HL-60/S4 treated with retinoic acid at 250 ng/mL for 4 days and 3 days (cell line): ENCODE results near the gene HERC4.

Source experiments
- in situ Hi-C: fragments of 300-500 bp; cut with MboI; formaldehyde crosslinking; loops from 2 replicates; pipeline ENCODE4 v1.7.0; 2022; ENCODE audit warnings: low sequenced_read_pairs

The HERC4 gene, protein sequence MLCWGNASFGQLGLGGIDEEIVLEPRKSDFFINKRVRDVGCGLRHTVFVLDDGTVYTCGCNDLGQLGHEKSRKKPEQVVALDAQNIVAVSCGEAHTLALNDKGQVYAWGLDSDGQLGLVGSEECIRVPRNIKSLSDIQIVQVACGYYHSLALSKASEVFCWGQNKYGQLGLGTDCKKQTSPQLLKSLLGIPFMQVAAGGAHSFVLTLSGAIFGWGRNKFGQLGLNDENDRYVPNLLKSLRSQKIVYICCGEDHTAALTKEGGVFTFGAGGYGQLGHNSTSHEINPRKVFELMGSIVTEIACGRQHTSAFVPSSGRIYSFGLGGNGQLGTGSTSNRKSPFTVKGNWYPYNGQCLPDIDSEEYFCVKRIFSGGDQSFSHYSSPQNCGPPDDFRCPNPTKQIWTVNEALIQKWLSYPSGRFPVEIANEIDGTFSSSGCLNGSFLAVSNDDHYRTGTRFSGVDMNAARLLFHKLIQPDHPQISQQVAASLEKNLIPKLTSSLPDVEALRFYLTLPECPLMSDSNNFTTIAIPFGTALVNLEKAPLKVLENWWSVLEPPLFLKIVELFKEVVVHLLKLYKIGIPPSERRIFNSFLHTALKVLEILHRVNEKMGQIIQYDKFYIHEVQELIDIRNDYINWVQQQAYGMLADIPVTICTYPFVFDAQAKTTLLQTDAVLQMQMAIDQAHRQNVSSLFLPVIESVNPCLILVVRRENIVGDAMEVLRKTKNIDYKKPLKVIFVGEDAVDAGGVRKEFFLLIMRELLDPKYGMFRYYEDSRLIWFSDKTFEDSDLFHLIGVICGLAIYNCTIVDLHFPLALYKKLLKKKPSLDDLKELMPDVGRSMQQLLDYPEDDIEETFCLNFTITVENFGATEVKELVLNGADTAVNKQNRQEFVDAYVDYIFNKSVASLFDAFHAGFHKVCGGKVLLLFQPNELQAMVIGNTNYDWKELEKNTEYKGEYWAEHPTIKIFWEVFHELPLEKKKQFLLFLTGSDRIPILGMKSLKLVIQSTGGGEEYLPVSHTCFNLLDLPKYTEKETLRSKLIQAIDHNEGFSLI

DNA sequence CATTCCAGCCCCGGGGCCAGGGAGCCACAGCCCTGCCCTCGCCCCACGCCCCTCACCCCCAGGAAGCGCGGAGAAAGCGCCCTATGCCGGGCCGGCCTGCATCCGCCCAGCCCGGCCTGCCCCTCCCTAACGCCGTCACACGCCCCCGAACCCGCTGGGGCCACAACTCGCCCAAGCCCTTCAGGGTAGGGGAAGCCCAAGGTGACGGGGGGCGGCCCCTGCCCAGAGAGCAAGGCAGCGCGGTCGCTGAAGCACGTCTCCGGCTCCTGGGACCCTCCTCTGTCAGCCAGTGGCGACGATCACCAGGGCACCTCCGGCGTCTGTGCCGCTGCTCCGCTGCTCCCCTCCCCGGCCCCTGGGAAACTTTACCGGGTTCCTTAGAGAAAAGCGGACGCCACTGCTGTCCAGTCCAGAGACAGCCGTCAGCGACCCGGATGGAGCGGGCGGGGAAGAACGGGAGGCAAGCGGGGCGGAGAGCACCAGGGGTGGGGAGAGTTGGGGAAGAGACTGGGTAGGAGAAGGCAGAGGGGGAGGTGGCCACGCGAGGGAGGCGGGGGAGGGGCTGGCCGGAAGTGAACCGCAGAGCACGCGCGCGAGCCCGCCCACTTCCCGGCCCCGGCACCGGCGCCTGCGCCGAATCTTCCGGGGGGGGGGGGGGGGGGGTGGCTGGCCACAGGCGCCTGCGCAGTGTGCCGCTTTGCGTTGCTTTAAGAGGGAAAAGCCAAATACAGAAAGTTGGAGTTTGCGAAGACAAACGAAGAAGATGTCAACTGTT lies at the start of gene HERC4:
HERC4 (minus strand) TSS at position 509 of the 775 bp plus-strand sequence. CDS start 2,175 bp downstream, outside the sequence.
- in situ Hi-C loops = no loop called here

DNA sequence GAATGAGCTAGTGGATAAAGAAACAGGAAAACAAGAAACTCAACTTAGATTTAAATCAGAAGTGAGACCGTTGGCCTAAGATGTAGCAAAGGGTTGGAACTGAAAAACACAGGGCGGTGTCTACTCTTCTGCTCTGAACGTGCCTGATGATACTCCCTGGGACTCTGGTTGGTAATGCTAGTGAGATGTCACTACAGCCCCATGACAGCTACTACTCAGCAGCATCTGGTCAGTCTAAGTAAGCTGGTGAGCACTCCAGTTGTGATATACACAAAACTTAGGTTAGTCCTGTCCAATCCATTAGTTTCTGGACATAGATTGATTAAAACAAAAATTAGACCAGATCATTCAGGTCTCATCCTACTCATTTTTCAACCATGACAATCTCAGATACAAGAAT lies 49.6 kb upstream of the HERC4 start:
- in situ Hi-C loops = no loop called here

GRCh38 chr10:68121852-68122251 lies 46.8 kb upstream of the HERC4 start:
- in situ Hi-C loops = no loop called here

- in situ Hi-C loops = no loop called here
Observed at GRCh38 chr10:68121020-68121743, 46.1 kb upstream of the HERC4 start.

GRCh38 chr10:68118657-68119056 lies 43.6 kb upstream of the HERC4 start:
- in situ Hi-C loops = no loop called here

DNA sequence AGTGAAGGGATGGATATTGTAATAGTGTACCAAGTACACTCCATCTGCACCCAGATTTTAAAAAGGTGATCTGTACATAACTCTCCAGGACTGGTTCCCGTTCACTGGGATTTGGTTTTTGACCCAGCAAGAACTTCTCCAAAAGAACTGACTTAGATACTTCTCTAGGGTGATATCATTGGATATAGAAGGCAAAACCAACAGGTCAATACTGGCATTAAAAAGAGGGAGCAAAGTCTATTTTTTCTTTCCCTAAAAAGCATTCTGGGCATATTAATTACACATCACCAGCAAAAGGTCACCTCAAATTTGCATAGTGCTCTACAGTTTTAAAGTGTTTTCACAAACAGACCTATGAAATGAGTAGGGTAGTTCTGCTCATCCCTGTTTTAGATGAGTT lies 37.8 kb upstream of the HERC4 start:
- in situ Hi-C loops = no loop called here

DNA sequence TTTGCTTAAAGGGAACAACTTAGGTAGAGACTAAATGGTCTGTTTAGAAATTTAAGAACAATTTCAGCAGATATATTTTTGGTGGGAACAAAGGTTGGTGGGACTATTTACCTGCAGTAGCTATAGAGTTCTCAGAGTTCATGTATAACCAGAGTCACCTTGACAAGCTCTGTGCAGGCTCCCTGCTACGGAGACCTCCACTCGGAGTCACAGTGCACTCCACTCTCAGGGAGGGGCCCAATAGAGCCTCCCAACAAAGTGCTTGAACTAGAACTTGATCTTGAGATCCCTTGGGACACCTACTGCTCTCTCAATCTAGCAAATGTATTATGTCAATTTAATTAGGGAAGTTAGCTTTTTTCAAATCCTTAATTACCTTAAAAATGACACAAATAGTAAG lies 36.5 kb upstream of the HERC4 start:
- in situ Hi-C loops = no loop called here

DNA sequence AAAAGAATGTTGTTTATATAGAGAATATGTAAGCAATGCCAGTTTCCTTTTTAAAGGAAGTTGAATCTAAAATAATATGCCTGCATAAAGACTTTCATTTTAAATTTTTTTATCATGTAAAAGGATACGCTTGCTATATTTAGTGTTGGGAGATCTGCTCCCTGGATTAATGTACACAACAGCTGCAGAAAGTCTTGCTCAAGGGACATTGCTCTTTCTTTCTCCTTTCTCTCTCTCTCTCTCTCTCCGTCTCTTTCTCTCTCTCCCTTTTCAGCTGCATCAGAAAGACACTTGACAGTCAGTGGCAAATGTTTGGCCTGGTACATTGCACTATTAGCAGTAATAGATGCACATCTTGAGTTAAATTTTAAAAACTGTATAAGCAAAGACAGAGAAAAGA lies 34.9 kb upstream of the HERC4 start:
- in situ Hi-C loops = no loop called here

DNA sequence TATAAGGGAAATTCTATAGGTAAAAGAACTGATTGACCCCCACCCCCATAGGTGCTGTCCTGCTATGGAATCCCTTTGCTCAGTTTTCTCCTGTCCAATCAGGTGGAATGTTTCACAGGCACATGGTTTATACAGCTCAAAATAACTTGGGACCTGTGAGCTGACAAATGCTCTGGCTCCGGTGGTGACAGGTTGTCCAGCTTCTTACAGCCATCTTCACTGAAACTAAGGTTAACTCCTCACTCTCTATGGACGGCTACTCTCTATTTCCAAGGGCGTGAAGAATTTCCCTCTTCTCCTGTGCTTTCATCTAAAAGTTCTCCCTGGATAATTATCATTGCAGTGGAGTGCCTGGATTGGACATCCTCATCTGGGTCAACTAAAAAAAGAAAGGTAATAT lies 34.2 kb upstream of the HERC4 start, which contains the start of gene MYPN:
MYPN (plus strand) TSS at position 158 of the 400 bp plus-strand sequence. CDS start 11,951 bp downstream, outside the sequence.
- in situ Hi-C loops = no loop called here

GRCh38 chr10:68108653-68109052 lies 33.6 kb upstream of the HERC4 start:
- in situ Hi-C loops = no loop called here

DNA sequence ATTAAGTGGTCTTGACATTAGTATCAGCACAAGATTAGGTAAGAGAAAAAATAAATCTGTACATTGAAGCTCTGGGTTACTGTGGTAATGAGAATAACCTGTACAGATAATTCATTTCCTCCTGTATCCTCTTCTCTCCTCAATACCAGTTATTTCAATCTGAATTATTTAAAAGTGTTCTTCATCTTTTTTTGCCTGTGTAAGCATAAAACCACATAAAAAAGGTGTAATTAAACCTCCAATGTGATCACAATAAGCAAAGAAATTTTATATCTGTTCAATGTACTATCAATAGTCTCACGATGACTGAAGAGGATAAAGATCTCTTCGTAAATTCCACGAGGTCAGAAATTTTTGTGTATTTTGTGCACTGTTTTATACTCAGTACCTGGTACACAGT lies 33.0 kb upstream of the HERC4 start:
- in situ Hi-C loops = no loop called here

DNA sequence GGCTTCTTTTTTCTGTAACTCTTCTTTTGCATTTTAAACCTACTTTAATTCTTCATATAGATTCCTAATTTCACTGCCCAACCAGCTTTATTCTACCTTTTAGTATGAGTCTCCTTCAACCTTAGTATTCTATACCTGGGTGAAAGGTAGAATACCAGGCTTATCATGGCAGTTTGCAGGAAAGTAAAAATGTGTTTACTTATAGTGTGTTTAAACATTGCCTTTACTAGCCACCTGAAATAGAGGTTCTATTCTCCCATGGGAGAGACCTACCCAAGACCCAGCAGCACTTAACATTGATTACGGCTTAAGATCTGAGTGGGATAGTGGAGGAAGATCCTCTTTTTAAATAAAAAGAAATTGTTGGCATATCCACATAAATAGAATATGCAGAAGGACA lies 32.6 kb upstream of the HERC4 start:
- in situ Hi-C loops = no loop called here

DNA sequence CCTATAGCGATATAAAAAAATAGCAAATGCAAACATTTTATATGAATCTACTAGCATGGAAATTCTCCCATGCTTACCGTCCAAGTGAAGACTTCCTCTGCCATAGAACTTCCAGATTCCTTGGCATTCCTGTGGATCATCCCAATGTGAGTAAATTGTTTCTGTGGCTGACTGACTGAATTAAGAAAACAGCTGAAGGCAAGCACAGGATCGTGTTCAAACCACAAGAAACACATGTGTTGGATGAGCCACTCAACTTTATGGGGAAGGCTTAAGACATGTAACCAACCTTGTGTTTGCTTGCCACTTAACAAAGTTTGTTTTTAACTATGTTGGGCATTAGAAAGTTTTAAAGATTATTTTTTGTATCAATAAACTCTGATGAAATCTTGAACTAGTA lies 31.6 kb upstream of the HERC4 start:
- in situ Hi-C loops = no loop called here

GRCh38 chr10:68105820-68106219 lies 30.7 kb upstream of the HERC4 start:
- in situ Hi-C loops = no loop called here

DNA sequence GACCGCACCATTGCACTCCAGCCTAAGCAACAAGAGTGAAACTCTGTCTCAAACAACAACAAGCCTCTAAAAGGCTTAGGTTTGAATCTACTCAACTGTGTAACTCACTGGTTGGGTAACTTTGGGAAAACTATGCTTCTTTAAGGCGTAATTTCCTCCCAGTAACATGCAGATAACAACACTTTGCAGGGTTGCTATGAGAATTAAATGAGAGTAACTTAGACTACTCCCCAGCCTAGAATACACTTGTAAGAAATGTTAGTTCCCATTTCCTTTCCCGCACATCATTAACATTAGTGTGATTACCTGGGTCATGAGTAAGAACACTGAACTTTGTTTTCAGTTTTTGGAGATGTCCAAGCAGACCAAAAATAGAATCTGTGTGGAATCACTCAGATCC lies 28.8 kb upstream of the HERC4 start:
- in situ Hi-C loops = no loop called here

DNA sequence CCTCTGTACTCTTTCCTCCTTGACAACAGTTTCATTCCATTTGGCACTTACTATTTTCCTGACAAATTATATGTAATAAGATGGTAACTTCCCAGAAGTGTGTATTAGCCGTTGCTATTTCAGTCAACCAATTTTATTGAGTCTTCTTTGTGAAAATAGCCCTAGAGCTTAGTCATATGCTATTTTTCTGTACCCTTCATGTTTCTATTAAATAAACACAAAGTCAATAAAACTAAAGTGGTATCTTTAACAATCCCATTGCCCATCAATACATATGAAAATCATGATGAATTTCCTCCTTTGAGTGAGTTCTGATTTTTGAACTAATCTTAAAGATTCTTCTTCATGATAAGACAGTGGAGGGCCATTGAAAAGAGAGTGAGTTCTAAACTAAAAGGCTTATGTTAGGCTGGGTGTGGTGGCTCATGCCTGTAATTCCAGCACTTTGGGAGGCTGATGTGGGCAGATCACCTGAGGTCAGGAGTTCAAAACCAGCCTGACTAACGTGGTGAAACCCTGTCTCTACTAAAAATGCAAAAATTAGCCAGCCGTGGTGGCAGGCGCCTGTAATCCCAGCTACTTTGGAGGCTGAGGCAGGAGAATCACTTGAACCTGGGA lies 28.3 kb upstream of the HERC4 start:
- in situ Hi-C loops = no loop called here

DNA sequence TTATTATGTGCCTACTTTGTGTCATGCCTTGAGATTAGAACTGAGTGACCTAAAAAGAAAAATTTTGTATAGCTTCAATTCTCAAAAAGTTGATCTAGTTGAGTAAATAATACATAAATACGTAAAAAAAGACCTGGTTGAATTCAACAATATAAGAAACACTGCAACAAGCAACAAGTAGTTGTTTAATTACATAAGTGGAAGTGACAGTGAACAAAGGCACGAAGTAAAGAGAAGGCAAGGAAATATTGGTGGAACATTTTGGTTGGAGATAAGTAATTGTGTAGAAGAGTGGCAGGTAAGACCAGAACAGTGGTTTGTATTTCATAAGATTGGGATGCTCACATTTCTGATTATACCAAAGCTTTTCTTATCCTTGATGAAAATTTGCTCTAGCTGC lies 26.0 kb upstream of the HERC4 start:
- in situ Hi-C loops = no loop called here

GRCh38 chr10:68099736-68100135 lies 24.7 kb upstream of the HERC4 start:
- in situ Hi-C loops = no loop called here

- in situ Hi-C loops = no loop called here
Observed at GRCh38 chr10:68096913-68097516, 21.9 kb upstream of the HERC4 start.
